HG03039 (cell line): Measurements from ENCODE around the gene TTBK1.

Source experiments
- ATAC-seq: cut with Tn5 transposase; IDR thresholded peaks from one replicate; pipeline ENCODE4 v1.9.1; 2021; ENCODE audit warnings: mild to moderate bottlenecking, moderate library complexity; ENCODE audit not compliant: unreplicated experiment

TTBK1 gene

GRCh38 chr6:43269273-43270007 is 26.2 kb downstream of the TTBK1 start:
- ATAC-seq: no peak

DNA sequence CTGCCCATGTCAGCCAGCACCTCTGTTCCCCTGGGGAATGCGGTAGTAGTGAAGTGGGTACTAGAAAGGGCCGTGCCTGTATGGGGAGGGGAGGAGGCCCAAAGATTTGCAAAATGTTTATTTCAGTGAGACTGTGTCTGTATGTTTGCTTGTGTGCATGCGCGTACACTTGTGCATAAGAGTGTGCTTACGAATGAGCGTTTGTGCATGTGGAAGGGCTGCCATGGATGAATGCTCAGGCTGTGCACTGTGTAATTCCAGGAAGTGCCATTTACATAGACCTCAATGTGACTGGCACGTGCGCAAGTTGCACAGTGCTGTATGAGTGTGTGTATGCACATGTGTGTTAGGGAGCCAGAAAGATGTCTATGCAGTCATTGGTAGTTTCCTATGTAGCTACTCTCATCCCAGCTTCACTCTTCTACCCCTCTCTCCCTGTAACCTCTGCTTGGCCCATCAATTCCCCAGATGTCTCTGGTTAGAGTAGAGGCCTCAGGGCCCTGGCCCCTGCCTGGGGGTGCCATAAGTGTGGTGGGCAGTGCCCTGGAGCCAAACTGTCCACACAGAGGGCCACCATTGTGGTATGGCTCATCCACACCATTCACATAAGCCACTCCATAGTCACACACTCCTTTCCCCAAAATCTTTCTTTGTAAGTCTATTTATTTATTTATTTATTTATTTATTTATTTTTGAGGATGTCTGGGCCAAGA is 28.0 kb downstream of the TTBK1 start:
- no peak for ATAC-seq

- ATAC-seq: no peak
Observed at GRCh38 chr6:43271944-43272343, 28.7 kb downstream of the TTBK1 start.

GRCh38 chr6:43273707-43274106 is 30.4 kb downstream of the TTBK1 start:
- no peak for ATAC-seq

DNA sequence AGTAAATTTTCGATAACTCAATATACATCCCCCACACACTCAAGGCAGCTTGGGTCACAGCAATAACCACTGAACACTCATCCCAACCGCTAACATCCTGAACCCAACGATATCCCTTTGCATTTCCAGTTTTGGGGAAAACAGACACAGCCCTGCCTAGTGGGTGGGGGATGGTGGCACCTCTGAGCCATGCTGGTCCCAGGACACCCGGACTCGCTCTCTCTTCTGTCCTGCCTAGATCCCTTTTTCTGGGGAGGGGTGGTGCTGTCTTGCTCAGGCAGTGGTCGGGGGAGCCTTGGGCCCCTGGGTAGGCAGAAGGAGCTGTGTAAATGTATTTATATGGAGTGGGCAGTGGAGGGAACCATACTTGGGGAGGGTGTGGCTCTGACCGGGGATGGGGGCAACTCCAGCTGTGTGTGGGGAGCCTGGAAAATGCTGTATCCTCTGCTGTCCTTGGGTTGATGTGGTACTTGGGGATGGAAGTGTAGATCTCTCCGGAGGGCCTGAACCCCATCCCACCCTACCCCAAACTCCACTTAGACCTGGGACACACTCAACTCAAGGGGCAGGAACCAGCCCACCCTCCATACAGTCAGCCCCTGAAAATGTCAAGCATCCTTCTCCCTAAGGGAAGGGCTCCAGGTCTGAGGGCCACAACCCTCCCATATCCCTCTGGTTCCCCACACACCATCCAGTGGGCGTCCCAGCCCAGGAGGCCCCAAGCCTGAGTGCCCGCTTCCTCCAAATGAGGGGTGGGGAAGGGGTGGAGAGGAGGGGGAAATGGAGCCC is 31.0 kb downstream of the TTBK1 start:
- no peak for ATAC-seq

- no peak for ATAC-seq
Observed at GRCh38 chr6:43274916-43275597, 31.8 kb downstream of the TTBK1 start.

GRCh38 chr6:43275801-43276576 is 32.7 kb downstream of the TTBK1 start:
- no peak for ATAC-seq

GRCh38 chr6:43276577-43277305 is 33.5 kb downstream of the TTBK1 start:
- ATAC-seq: no peak

GRCh38 chr6:43277306-43277642 is 34.0 kb downstream of the TTBK1 start:
- ATAC-seq: no peak

DNA sequence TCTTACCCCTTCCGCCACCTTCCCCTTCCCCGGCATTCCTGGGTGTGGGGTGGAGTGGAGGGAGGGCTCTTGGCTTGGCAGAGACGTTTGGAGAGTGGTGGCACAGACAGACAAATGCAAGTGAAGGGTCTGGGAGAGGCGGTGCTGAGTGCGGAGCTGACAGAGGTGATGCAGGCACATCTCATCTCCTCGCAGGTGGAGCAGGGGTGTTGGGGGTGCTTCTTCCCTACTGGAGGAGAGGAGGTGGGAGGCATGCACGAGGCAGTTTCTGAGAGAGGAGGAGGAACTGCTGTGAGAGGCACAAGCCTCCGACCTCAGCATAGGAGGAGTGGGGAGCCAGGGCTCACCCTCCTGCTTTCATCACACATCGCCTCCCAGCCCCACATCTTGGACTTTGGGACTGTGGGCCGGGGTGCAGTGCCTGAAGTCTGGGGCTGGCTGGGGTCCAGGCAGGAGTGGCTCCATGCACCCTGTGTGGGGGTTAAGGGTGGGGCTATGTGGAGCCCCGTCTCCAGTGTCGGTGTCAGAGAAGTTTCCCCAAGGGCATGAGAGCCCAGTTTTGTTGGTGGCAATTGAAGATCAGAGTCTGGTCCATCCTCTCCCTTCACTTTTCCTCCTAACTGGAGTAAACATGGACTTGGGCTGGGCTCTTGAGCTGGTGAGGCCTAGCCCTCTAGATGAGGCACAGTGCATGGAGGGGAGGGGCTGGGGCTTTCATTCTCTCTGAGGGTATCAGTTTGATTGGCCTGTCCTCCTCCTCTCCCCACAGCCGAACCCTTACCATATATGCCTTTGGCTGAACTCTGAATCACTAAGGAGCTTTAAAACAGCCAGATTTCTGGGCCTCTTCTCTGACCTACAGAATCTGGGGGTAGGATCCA is 34.6 kb downstream of the TTBK1 start:
- ATAC-seq: no peak

GRCh38 chr6:43278524-43279078 is 35.3 kb downstream of the TTBK1 start:
- ATAC-seq: no peak

GRCh38 chr6:43280234-43280633 is 37.0 kb downstream of the TTBK1 start:
- no peak for ATAC-seq

- no peak for ATAC-seq
Observed at GRCh38 chr6:43282060-43282459, 38.8 kb downstream of the TTBK1 start.

DNA sequence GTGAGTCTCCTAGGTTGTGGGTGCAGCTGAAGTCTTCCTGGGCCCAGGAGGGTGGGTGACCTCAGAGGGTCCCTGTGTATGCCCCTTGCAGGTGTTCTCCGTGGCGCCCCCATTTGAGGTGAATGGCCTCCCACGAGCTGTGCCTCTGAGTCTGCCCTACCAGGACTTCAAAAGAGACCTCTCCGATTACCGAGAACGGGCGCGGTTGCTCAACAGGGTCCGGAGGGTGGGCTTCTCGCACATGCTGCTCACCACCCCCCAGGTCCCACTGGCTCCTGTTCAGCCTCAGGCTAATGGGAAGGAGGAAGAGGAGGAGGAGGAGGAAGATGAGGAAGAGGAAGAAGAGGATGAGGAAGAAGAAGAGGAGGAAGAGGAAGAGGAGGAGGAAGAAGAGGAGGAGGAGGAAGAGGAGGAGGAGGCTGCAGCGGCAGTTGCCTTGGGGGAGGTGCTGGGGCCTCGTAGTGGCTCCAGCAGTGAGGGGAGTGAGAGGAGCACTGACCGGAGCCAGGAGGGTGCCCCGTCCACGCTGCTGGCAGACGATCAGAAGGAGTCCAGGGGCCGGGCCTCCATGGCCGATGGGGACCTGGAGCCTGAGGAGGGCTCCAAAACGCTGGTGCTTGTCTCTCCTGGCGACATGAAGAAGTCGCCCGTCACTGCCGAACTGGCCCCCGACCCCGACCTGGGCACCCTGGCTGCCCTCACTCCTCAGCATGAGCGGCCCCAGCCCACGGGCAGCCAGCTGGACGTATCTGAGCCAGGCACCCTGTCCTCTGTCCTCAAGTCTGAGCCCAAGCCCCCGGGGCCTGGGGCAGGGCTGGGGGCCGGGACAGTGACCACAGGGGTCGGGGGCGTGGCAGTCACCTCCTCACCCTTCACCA is 39.6 kb downstream of the TTBK1 start:
- no peak for ATAC-seq

GRCh38 chr6:43283514-43283901 is 40.2 kb downstream of the TTBK1 start:
- ATAC-seq: no peak

DNA sequence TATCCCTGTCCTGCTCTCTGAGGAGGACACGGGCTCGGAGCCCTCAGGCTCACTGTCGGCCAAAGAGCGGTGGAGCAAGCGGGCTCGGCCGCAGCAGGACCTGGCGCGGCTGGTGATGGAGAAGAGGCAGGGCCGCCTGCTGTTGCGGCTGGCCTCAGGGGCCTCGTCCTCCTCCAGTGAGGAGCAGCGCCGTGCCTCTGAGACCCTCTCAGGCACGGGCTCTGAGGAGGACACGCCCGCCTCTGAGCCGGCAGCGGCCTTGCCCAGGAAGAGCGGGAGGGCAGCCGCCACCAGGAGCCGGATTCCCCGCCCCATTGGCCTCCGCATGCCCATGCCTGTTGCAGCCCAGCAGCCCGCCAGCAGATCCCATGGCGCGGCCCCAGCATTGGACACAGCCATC is 40.6 kb downstream of the TTBK1 start:
- ATAC-seq: no peak

DNA sequence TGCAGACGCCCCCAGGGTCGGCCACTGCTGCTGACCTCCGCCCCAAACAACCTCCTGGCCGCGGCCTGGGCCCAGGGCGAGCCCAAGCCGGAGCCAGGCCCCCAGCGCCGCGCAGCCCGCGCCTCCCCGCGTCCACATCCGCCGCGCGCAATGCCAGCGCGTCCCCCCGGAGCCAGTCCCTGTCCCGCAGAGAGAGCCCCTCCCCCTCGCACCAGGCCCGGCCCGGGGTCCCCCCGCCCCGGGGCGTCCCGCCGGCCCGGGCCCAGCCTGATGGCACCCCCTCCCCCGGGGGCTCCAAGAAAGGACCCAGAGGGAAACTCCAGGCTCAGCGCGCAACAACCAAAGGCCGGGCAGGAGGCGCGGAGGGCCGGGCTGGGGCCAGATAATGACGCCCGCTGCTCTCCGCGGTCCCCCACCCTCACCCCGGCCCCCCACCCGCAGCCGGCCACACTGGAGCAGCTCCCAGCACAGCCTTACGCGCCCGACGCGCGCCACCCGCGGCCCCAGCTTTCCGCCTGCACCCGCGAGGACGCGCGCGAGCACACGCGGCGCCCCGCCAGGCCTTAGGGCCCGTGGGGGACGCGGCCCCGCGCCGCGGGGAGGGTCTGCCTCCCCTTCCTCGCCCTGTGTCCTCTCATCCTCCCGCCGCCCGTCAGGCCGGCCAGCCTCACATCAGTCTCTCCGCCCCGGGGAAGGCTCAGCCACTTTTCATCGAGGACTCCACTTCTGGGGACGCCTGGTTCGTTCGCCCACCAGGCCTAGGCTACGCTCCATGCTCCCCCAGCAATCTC is 41.9 kb downstream of the TTBK1 start:
- no peak for ATAC-seq
